Right lobe of liver (tissue), 4 donors: Measurements from ENCODE around the gene OR10G6.

Experiments used
- POLR2A ChIP-seq: fragments of 450-650 bp; IDR thresholded peaks from one replicate; pipeline ENCODE4 v1.6.1; 2017; ENCODE audit warnings: antibody characterized with exemption, mild to moderate bottlenecking
- TF ChIP-seq, protein P1 (sequence below), 4 donors: fragments of 200-600 bp in 3 of 4; fragments of 450-650 bp in 1 of 4; IDR thresholded peaks; one replicate each; pipeline versions ENCODE4 v1.5.1 to v1.8.0; 2016 to 2022; ENCODE audit warnings: antibody characterized with exemption in 4 of 4, mild to moderate bottlenecking in 2 of 4
- donor health status: DM: no; HTN: no; CAD: no.
- donor health status: DM: no; HTN: no; CAD: no.
- donor health status: DM: no; HTN: yes; CAD: no.

DNA sequence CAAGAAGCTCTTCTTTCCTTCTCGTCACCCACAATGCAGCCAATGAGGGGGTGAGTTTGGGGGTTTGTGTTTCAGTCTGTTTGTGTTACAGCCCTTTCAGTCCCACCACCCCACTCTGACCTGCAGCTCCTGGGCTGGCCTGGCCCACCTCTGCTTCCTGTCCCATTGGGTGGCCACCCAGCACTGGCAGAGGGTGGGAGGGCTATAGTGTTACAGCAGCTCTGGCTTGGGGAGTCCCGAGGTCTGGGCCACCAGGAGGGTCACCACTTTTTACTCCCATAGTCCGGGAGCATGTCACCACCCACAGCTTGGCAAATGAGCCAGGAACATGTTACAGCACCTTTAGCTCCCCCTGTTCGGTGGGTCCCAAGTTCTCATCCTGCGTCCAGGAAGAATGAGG is 15.7 kb downstream of the OR10G6 start:
- TF ChIP-seq, protein P1, sequence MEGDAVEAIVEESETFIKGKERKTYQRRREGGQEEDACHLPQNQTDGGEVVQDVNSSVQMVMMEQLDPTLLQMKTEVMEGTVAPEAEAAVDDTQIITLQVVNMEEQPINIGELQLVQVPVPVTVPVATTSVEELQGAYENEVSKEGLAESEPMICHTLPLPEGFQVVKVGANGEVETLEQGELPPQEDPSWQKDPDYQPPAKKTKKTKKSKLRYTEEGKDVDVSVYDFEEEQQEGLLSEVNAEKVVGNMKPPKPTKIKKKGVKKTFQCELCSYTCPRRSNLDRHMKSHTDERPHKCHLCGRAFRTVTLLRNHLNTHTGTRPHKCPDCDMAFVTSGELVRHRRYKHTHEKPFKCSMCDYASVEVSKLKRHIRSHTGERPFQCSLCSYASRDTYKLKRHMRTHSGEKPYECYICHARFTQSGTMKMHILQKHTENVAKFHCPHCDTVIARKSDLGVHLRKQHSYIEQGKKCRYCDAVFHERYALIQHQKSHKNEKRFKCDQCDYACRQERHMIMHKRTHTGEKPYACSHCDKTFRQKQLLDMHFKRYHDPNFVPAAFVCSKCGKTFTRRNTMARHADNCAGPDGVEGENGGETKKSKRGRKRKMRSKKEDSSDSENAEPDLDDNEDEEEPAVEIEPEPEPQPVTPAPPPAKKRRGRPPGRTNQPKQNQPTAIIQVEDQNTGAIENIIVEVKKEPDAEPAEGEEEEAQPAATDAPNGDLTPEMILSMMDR (IDR thresholded peaks at IDR 0.05), result no peak
- no peak for TF ChIP-seq POLR2A
